Measurements from ENCODE around the gene GRID1. TPM values are rescaled to one million over a fixed set of nuclear protein-coding genes. Genes with fewer than 3 reads are reported as not detected.

The GRID1 gene
- total RNA-seq, 1 experiment from 2014 or later, result not detected

GRCh38 chr10:86232644-86233043 is 134.0 kb downstream of the GRID1 start:
- intact Hi-C loops (cut with micrococcal nuclease; ENCODE audit: unreplicated experiment), result no loop called here
- Histone ChIP-seq H4K20me1 (ENCODE audit: insufficient read depth) (no peaks in the 10 kb centered on the region), H3K4me2 (no peak overlapping the region), H3K4me3 (no peak overlapping the region), H2AFZ (no peak overlapping the region), H3K9me2 (ENCODE audit: insufficient read depth) (no peaks in the 10 kb centered on the region), H3K79me2 (ENCODE audit: low read depth) (no peaks in the 10 kb centered on the region), H3K36me3 (ENCODE audit: low read depth) (no peaks in the 10 kb centered on the region), H3K4me1 (replicated peaks; ENCODE audit: insufficient read depth) (no peaks in the 10 kb centered on the region), H3K27ac (no peak overlapping the region), H3F3A (ENCODE audit: insufficient read depth, low read depth) (no peaks in the 10 kb centered on the region), H3K9me3 (ENCODE audit: insufficient read depth, low read depth) (no peaks in the 10 kb centered on the region), H3K27me3 (ENCODE audit: insufficient read depth, low read depth) (peaks cover 7% of the 10 kb centered on the region)
- BruUV-seq (replicated peaks), result no TSS peak
- POLR2A ChIA-PET (ENCODE audit: unreplicated experiment), result no interaction called here
- no peak for TF ChIP-seq CTCF (conservative IDR thresholded peaks at IDR 0.05)
- no peak for TF ChIP-seq EZH2 (IDR thresholded peaks at IDR 0.05; ENCODE audit: low read depth)
- CTCF ChIA-PET, result no interaction called here
- no peak for DNase-seq

GRCh38 chr10:86231796-86232560 is 134.6 kb downstream of the GRID1 start:
- Histone ChIP-seq H3K27me3 (ENCODE audit: insufficient read depth, low read depth) (peaks cover 7% of the 10 kb centered on the region), H2AFZ (no peak overlapping the region), H3K79me2 (ENCODE audit: low read depth) (no peaks in the 10 kb centered on the region), H4K20me1 (ENCODE audit: insufficient read depth) (no peaks in the 10 kb centered on the region), H3K4me2 (no peak overlapping the region), H3K4me3 (no peak overlapping the region), H3F3A (ENCODE audit: insufficient read depth, low read depth) (no peaks in the 10 kb centered on the region), H3K9me3 (ENCODE audit: insufficient read depth, low read depth) (no peaks in the 10 kb centered on the region), H3K9me2 (ENCODE audit: insufficient read depth) (no peaks in the 10 kb centered on the region), H3K4me1 (replicated peaks; ENCODE audit: insufficient read depth) (no peaks in the 10 kb centered on the region), H3K36me3 (ENCODE audit: low read depth) (no peaks in the 10 kb centered on the region), H3K27ac (no peak overlapping the region)
- CTCF ChIA-PET, result no interaction called here
- BruUV-seq (replicated peaks), result no TSS peak
- TF ChIP-seq EZH2 (IDR thresholded peaks at IDR 0.05; ENCODE audit: low read depth) (no peak), CTCF (conservative IDR thresholded peaks at IDR 0.05) (no peak)
- DNase-seq, result no peak
- POLR2A ChIA-PET (ENCODE audit: unreplicated experiment), result no interaction called here
- intact Hi-C loops (cut with micrococcal nuclease; ENCODE audit: unreplicated experiment), result no loop called here

GRCh38 chr10:86230557-86231180 is 135.9 kb downstream of the GRID1 start:
- Histone ChIP-seq H3K27ac (no peak overlapping the region), H3F3A (ENCODE audit: insufficient read depth, low read depth) (no peaks in the 10 kb centered on the region), H3K9me2 (ENCODE audit: insufficient read depth) (no peaks in the 10 kb centered on the region), H2AFZ (no peak overlapping the region), H3K27me3 (ENCODE audit: insufficient read depth, low read depth) (peaks cover 5% of the 10 kb centered on the region), H3K9me3 (ENCODE audit: insufficient read depth, low read depth) (no peaks in the 10 kb centered on the region), H3K4me2 (no peak overlapping the region), H4K20me1 (ENCODE audit: insufficient read depth) (no peaks in the 10 kb centered on the region), H3K79me2 (ENCODE audit: low read depth) (no peaks in the 10 kb centered on the region), H3K36me3 (ENCODE audit: low read depth) (no peaks in the 10 kb centered on the region), H3K4me3 (no peak overlapping the region), H3K4me1 (replicated peaks; ENCODE audit: insufficient read depth) (no peaks in the 10 kb centered on the region)
- intact Hi-C loops (cut with micrococcal nuclease; ENCODE audit: unreplicated experiment), result no loop called here
- TF ChIP-seq CTCF (conservative IDR thresholded peaks at IDR 0.05) (no peak), EZH2 (IDR thresholded peaks at IDR 0.05; ENCODE audit: low read depth) (no peak)
- DNase-seq, result no peak
- BruUV-seq (replicated peaks), result no TSS peak
- ChIA-PET POLR2A (ENCODE audit: unreplicated experiment) (no interaction called here), CTCF (no interaction called here)
